Lower lobe of right lung (tissue), 2 donors: ENCODE results near the gene COMMD10. TPM values are rescaled to one million over a fixed set of nuclear protein-coding genes. Genes with fewer than 3 reads are reported as not detected.

Experiments
- ATAC-seq, 2 donors: fragments of 200-7000 bp; cut with Tn5 transposase; one replicate each; pipeline ENCODE4 v1.9.1; 2020 to 2022; ENCODE audit warnings: mild to moderate bottlenecking in 2 of 2, moderate library complexity in 2 of 2
- DNase-seq: peaks from one replicate; pipeline ENCODE4 v3.0.0-alpha.2; 2020
- H3K27ac ChIP-seq: fragments of 200-600 bp; one replicate; pipeline ENCODE4 v1.8.0; 2022
- H3K27me3 ChIP-seq: fragments of 200-600 bp; one replicate; pipeline ENCODE4 v1.8.0; 2022; ENCODE audit warnings: low read depth
- H3K36me3 ChIP-seq: fragments of 200-600 bp; one replicate; pipeline ENCODE4 v1.8.0; 2022; ENCODE audit warnings: mild to moderate bottlenecking
- H3K4me1 ChIP-seq: fragments of 200-600 bp; one replicate; pipeline ENCODE4 v1.8.0; 2022
- H3K4me3 ChIP-seq: fragments of 200-600 bp; one replicate; pipeline ENCODE4 v1.8.0; 2022; ENCODE audit warnings: mild to moderate bottlenecking
- H3K9me3 ChIP-seq: fragments of 200-600 bp; one replicate; pipeline ENCODE4 v1.8.0; 2022
- CTCF ChIP-seq: fragments of 200-600 bp; IDR thresholded peaks from one replicate; pipeline ENCODE4 v1.8.0; 2022; ENCODE audit warnings: antibody characterized with exemption, mild to moderate bottlenecking
- intact Hi-C: fragments of 100-400 bp; cut with DNase I; formaldehyde crosslinking; loops from one replicate; pipeline ENCODE4 v1.11.0; 2022
- total RNA-seq: library from RNA; stranded (reverse); fragmentation: NEBNext Ultra II Directional; extraction: Animal tissue kit (Norgen Biotek cat#: 25700); gene quantifications from one replicate; pipeline ENCODE4 v1.2.1, GENCODE V29; 2021
- donor health status: DM: no; HTN: yes; CAD: no; lungs with severe emphysema.

Gene COMMD10
- total RNA-seq, 1 donor from 2014 or later, result 33.8 TPM

DNA sequence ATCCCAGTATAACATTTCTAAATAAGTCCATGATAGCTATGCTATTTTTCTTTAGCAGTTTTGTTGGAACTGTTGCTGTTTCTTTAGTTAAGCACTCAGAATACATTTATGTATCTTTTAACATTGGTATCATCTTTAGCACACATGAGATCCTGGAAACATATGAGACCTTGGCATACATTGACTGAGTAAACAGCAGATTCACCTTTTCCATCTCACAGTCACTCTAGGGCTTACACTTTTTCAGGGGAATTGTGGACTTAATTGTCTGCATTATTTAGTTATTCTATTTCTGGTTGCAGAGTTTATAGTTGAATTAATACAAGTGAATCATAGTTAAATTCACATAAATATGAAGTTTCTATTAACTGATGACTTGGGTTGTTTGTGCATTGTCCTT, 70.1 kb downstream of the COMMD10 start:
- Histone ChIP-seq H3K27ac (no peak overlapping the region), H3K4me1 (no peaks in the 10 kb centered on the region), H3K27me3 (no peaks in the 10 kb centered on the region), H3K9me3 (no peaks in the 10 kb centered on the region), H3K4me3 (no peak overlapping the region), H3K36me3 (no peaks in the 10 kb centered on the region)
- intact Hi-C loops, result no loop called here
- DNase-seq, result no peak
- no peak for ATAC-seq
- no peak for TF ChIP-seq CTCF

GRCh38 chr5:116157902-116158301, 73.1 kb downstream of the COMMD10 start:
- ATAC-seq (no peak), DNase-seq (no peak)
- H3K27ac ChIP-seq, result no peak overlapping the region
- H3K36me3 ChIP-seq, result no peaks in the 10 kb centered on the region
- H3K27me3 ChIP-seq, result no peaks in the 10 kb centered on the region
- no peak overlapping the region for H3K4me3 ChIP-seq
- no peaks in the 10 kb centered on the region for H3K4me1 ChIP-seq
- intact Hi-C loops, result no loop called here
- no peaks in the 10 kb centered on the region for H3K9me3 ChIP-seq
- TF ChIP-seq CTCF, result no peak

GRCh38 chr5:116159006-116159405, 74.2 kb downstream of the COMMD10 start:
- Histone ChIP-seq H3K36me3 (no peaks in the 10 kb centered on the region), H3K4me1 (no peaks in the 10 kb centered on the region), H3K4me3 (no peak overlapping the region), H3K9me3 (no peaks in the 10 kb centered on the region), H3K27me3 (no peaks in the 10 kb centered on the region), H3K27ac (no peak overlapping the region)
- intact Hi-C loops, result no loop called here
- DNase-seq (no peak), ATAC-seq (no peak)
- TF ChIP-seq CTCF, result no peak

DNA sequence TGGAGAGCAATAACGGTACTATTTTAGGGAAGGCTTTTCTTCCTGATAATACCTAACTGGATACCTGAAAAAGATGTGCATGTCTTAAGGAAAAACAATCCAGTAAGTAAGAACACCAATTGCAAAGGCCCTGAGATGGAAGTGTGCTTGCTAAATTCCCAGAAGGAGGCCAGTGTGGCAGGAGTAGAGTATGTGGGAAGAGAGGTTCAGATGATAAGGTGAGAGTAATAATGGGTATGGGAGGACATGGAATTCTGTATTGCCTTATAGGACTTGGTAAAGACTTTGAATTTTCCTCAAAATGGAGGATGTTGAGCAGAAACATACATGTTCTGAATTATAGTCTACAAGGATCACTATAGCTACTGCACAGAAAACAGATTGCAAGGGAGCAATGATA, 89.3 kb downstream of the COMMD10 start:
- no peaks in the 10 kb centered on the region for H3K36me3 ChIP-seq
- TF ChIP-seq CTCF, result no peak
- no peaks in the 10 kb centered on the region for H3K4me1 ChIP-seq
- no peak overlapping the region for H3K27ac ChIP-seq
- intact Hi-C loops, result no loop called here
- peaks cover 3% of the 10 kb centered on the region for H3K9me3 ChIP-seq
- no peak overlapping the region for H3K4me3 ChIP-seq
- no peaks in the 10 kb centered on the region for H3K27me3 ChIP-seq
- DNase-seq (no peak), ATAC-seq (no peak)

DNA sequence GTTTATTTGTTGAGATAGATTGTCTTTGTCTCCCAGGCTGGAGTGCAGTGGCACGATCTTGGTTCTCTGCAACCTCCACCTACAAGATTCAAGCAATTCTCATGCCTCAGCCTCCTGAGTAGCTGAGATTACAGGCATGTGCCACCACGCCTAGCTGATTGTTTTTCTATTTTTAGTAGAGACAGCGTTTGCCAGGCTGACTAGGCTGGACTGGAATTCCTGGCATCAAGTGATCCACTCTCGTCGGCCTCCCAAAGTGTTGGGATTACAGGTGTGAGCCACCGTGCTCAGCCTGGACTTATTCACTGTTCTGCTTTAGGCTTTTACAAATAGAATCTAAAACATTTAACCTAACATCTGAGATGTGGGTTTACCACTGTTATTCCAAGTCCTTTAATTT, 91.3 kb downstream of the COMMD10 start:
- no peaks in the 10 kb centered on the region for H3K4me1 ChIP-seq
- no peaks in the 10 kb centered on the region for H3K9me3 ChIP-seq
- no peak for ATAC-seq
- H3K27me3 ChIP-seq, result no peaks in the 10 kb centered on the region
- no peaks in the 10 kb centered on the region for H3K36me3 ChIP-seq
- DNase-seq, result no peak
- no peak overlapping the region for H3K27ac ChIP-seq
- intact Hi-C loops, result no loop called here
- TF ChIP-seq CTCF, result no peak
- H3K4me3 ChIP-seq, result no peak overlapping the region

DNA sequence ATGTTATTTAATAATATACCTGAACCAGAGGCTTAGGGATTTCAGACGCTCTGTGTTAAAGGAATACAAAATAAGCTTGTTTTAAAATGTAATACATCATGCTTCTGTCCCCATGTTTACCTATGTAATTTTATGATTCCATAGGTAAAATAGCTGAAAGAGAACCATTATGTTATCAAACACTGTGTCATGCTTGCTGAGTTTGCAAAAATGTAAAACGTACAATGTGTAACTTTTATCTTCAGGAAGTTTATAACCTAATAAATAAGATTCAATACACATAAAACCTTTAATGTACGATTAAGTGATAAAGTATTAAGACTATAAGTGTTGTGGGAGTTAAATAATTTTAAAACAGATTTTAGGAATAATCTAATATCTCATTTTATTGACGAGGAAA, 94.1 kb downstream of the COMMD10 start:
- intact Hi-C loops, result no loop called here
- Histone ChIP-seq H3K27ac (no peak overlapping the region), H3K27me3 (no peaks in the 10 kb centered on the region), H3K4me3 (no peak overlapping the region), H3K4me1 (no peaks in the 10 kb centered on the region), H3K36me3 (no peaks in the 10 kb centered on the region), H3K9me3 (no peaks in the 10 kb centered on the region)
- DNase-seq (no peak), ATAC-seq (no peak)
- no peak for TF ChIP-seq CTCF
